K562 (cell line): ENCODE measurements around the gene SLC36A3.

ENCODE experiments used
- EZH2 ChIP-seq: IDR thresholded peaks from 2 replicates; pipeline ENCODE4 v1.6.1; 2012; ENCODE audit warnings: low read depth, mild to moderate bottlenecking, inconsistent platforms, low read length, borderline replicate concordance
- FOXK1 ChIP-seq: sonication (generic); formaldehyde crosslinking; IDR thresholded peaks from 2 replicates; pipeline ENCODE4 v1.8.0; 2022; ENCODE audit warnings: missing genetic modification reagents, mild to moderate bottlenecking, borderline replicate concordance
- GATA2 ChIP-seq: sonication (generic); formaldehyde crosslinking; IDR thresholded peaks from 2 replicates; pipeline ENCODE4 v1.4.0; 2020; ENCODE audit warnings: mild to moderate bottlenecking, missing genetic modification reagents
- POLR2A ChIP-seq: fragments of 450-650 bp; conservative IDR thresholded peaks from 2 replicates; pipeline ENCODE4 v1.6.1; 2016

GRCh38 chr5:151274666-151275065, 28.9 kb downstream of the SLC36A3 start:
- TF ChIP-seq EZH2 (no peak), FOXK1 (CRISPR knock-in tag) (no peak), POLR2A (no peak), GATA2 (no peak)
